GM21619 (cell line): ENCODE data around the gene SNX5.

ENCODE experiments used
- ATAC-seq: cut with Tn5 transposase; IDR thresholded peaks from one replicate; pipeline ENCODE4 v1.9.1; 2021; ENCODE audit not compliant: unreplicated experiment

SNX5 gene

GRCh38 chr20:17919149-17919548, 49.4 kb downstream of the SNX5 start:
- no peak for ATAC-seq

- ATAC-seq: no peak
Observed at GRCh38 chr20:17917832-17918618, 50.6 kb downstream of the SNX5 start.

DNA sequence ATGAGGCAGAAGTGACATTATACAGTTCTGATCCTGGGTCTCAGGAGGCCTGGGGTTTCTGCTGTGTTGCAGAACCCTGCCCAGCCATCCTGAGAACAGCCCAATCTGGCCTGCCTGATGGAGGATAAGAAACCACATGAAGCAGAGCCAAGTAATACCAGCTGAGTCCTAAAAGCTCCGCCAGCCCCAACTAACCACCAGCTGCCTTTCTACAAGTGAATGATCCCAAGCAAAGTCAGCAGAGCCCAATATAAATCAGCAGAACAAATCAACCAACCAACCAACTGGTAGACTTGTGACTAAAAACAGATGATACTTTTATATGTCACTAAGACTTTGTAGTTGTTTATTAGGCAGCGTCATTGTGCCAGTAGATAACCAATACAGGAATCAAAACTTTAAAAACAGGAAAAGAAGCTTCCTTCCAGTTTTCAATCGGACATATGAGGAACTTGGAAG, 52.1 kb downstream of the SNX5 start:
- no peak for ATAC-seq

- no peak for ATAC-seq
Observed at GRCh38 chr20:17914957-17915356, 53.6 kb downstream of the SNX5 start.

- no peak for ATAC-seq
Observed at GRCh38 chr20:17912916-17913315, 55.7 kb downstream of the SNX5 start.

GRCh38 chr20:17911927-17912326, 56.7 kb downstream of the SNX5 start:
- no peak for ATAC-seq

DNA sequence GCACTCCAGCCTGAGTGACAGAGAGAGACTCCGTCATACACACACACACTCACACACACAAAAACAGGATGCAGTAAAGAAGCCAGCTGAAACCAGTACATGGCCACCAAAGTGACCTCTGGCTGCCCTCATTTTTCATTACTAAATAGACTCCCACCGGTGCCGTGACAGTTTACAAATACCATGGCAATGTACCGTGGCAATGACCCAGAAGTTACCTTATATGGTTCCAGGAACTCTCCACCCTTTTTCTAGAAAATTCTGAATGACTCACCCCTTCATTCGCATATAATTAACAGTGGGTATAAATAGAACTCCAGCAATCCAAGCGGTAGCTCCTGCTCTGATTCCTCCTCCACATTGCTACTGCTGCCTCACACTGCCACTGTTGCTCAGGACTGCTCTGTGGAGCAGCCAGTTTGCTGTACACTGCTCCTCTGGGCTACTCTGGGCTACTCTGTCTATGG, 57.7 kb downstream of the SNX5 start:
- ATAC-seq: no peak

DNA sequence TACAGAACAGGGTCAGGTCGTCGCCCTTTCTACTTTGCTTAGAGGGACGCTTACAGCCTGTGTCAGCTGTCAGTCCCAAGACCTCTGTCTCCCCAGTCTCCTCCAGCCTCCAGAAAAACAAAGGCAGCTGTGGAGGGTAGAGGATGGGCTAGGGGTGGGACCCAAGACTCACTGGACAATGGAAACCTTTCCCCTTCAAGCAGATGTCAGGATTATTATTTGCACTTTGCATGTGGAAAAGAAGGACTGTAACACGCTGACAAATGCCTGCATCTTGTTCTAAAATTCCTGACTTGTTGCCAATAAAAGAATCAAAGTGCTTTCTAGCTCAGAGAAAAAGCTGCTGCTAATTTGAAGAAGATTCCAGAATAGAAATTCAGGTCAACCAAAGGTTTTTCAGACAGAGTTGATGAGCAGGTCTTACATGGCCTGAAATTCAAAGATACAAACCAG, 58.7 kb downstream of the SNX5 start:
- no peak for ATAC-seq

- ATAC-seq: no peak
Observed at GRCh38 chr20:17905544-17905943, 63.0 kb downstream of the SNX5 start.

GRCh38 chr20:17904027-17904426, 64.6 kb downstream of the SNX5 start:
- ATAC-seq: peak; percentile 92

DNA sequence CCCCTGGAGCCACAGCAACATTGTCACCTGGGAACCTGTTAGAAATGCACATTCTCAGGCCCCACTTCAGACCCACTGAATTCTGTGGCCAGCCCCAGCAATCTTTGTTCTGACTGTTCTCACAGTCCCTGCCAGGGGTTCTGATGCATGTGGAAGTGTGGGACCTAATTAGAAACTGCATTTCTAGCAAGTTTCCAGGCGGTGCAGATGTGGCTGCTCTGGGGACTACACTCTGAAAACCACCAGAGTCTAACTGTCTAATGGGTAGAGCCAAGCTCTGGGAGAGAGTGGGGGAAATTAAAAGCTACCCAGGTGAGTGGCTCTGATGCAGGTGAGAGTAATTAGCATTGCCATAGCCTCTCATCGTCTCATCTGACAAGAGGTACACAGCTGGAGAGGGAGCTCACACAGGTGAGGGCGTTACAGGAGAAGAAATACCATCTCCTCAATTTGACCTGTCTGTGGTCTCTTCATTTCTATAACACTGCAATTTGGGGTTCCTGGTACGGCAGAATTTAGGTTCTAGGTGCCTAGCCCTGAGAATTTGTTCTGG, 66.0 kb downstream of the SNX5 start:
- ATAC-seq: no peak

- no peak for ATAC-seq
Observed at GRCh38 chr20:17901971-17902370, 66.6 kb downstream of the SNX5 start.

DNA sequence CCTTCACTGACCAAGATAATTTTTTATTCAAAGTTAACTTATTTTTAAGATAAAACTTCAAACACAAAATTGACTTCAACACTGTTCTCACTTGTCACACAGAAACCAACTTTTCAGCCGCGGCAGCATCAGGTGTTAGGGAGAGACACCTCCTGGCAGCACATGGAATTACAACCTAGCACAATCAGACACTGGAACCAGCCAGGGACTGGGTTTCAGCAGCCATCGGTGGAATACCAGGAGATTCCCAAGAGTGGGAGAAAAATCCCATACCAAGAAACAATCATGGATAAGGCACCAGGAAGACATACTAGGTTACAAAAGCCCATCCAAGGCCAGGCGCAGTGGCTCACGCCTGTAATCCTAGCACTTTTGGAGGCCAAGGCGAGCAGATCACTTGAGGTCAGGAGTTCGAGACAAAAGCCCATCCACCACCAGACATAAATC, 70.0 kb downstream of the SNX5 start:
- no peak for ATAC-seq

- ATAC-seq: no peak
Observed at GRCh38 chr20:17897566-17898307, 70.9 kb downstream of the SNX5 start.

- ATAC-seq: peak; percentile 44
Observed at GRCh38 chr20:17896771-17897369, 71.7 kb downstream of the SNX5 start.

DNA sequence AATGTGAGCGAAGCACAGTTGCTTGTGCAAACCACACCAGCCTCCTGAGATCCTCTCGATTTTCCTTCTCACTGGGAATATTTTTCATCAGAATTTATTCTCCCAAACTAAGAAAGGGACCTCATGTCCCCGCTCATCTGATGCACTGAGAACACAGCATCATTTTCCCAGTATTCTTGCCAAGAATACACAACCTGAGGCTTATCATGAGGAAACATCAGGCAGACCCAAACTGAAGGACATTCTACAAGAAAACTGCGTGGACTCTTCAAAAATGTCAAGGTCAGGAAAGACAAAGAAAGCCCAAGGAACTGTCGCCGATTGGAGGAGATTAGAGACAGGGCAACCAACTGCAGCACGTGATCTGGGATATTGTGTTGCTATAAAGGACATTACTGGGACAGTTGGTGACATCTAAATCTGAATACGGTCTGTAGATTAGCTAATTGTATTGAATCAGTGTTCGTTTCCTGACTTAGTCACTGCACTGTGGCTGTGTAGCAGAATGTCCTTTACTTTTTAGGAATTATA, 72.3 kb downstream of the SNX5 start:
- ATAC-seq: no peak

GRCh38 chr20:17895641-17896171, 72.9 kb downstream of the SNX5 start:
- peak; percentile 59 for ATAC-seq

DNA sequence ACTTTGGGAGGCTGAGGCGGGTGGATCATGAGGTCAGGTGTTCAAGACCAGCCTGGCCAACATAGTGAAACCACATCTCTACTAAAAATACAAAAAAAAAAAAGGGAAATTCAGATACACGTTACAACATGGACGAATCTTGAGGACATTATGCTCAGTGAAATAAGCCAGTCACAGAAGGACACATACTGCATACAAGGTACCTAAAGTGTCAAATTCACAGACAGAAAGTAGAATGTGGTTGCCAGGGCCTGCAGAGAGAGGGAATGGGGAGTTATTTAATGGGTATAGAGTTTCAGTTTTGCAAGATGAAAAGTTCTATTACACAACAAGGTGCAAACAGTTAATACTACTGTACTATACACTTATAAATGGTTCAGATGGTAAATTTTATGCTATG, 75.1 kb downstream of the SNX5 start:
- ATAC-seq: no peak

- ATAC-seq: no peak
Observed at GRCh38 chr20:17892189-17892938, 76.2 kb downstream of the SNX5 start.
